IMR-90 (cell line): ENCODE results near the gene ATP5ME. TPM values are rescaled to one million over a fixed set of nuclear protein-coding genes. Genes with fewer than 3 reads are reported as not detected.

Experiments
- ATAC-seq: fragments of 200-7000 bp; cut with Tn5 transposase; 2 replicates; pipeline ENCODE4 v1.9.1; 2020; ENCODE audit warnings: low read depth, mild to moderate bottlenecking, moderate library complexity
- BruUV-seq: library from RNA; stranded (reverse); fragments of 400-500 nt; replicated peaks from 2 replicates; lab custom pipeline; 2021; lab: Mats Ljungman, UMichigan
- CTCF ChIA-PET: fragments of 300-600 bp; formaldehyde crosslinking; extraction: SDS; loops from one replicate; lab custom pipeline; 2021; ENCODE audit warnings: antibody characterized with exemption; lab: Yijun Ruan, JAX
- POLR2A ChIA-PET: fragments of 300-600 bp; sonication (Branson Sonifier 250); formaldehyde crosslinking; loops from one replicate; lab custom pipeline; 2022; ENCODE audit warnings: antibody characterized with exemption; ENCODE audit not compliant: unreplicated experiment; lab: Charles Lee
- DNase-seq: peaks from one replicate; pipeline ENCODE4 v3.0.0; 2013
- H2AFZ ChIP-seq: replicated peaks from 2 replicates; pipeline ENCODE3; 2013; ENCODE audit warnings: low read length, mild to moderate bottlenecking; ENCODE audit not compliant: poor library complexity
- H2AK5ac ChIP-seq: 2 replicates; pipeline ENCODE4 v1.6.1; 2013; ENCODE audit warnings: low read depth, low read length, inconsistent platforms
- H2AK9ac ChIP-seq: replicated peaks from 2 replicates; pipeline ENCODE3; 2013; ENCODE audit warnings: mild to moderate bottlenecking, low read depth, low read length, moderate library complexity; ENCODE audit not compliant: poor library complexity
- H2BK120ac ChIP-seq: 2 replicates; pipeline ENCODE4 v1.6.1; 2013; ENCODE audit warnings: low read depth, low read length, inconsistent platforms
- H2BK15ac ChIP-seq: 3 replicates; pipeline ENCODE4 v1.6.1; 2013; ENCODE audit warnings: low read depth, low read length, inconsistent platforms
- H2BK20ac ChIP-seq: 2 replicates; pipeline ENCODE4 v1.6.1; 2013; ENCODE audit warnings: low read depth, mild to moderate bottlenecking, inconsistent platforms, low read length, moderate library complexity
- H2BK5ac ChIP-seq: 2 replicates; pipeline ENCODE4 v1.6.1; 2013; ENCODE audit warnings: mild to moderate bottlenecking, low read depth, low read length, inconsistent platforms; ENCODE audit not compliant: poor library complexity, severe bottlenecking
- H3K14ac ChIP-seq: replicated peaks from 2 replicates; pipeline ENCODE4 v1.6.1; 2013; ENCODE audit warnings: low read depth, low read length, inconsistent platforms
- H3K18ac ChIP-seq: 2 replicates; pipeline ENCODE4 v1.6.1; 2013; ENCODE audit warnings: low read depth, low read length, control low read depth
- H3K23ac ChIP-seq: 2 replicates; pipeline ENCODE4 v1.6.1; 2013; ENCODE audit warnings: low read depth, low read length, inconsistent platforms
- H3K27ac ChIP-seq: 2 replicates; pipeline ENCODE4 v1.5.1; 2013; ENCODE audit warnings: mild to moderate bottlenecking, control low read depth, low read length; ENCODE audit not compliant: insufficient read depth
- H3K27me3 ChIP-seq: 2 replicates; pipeline ENCODE4 v1.6.1; 2013; ENCODE audit warnings: low read length; ENCODE audit not compliant: control insufficient read depth, insufficient read depth
- H3K36me3 ChIP-seq: 2 replicates; pipeline ENCODE4 v1.6.1; 2013; ENCODE audit warnings: low read length, mixed read lengths; ENCODE audit not compliant: control insufficient read depth, insufficient read depth
- H3K4ac ChIP-seq: 2 replicates; pipeline ENCODE4 v1.6.1; 2013; ENCODE audit warnings: low read depth, low read length, inconsistent platforms
- H3K4me1 ChIP-seq: 2 replicates; pipeline ENCODE4 v1.6.1; 2013; ENCODE audit warnings: low read length, mixed read lengths; ENCODE audit not compliant: control insufficient read depth, insufficient read depth
- H3K4me2 ChIP-seq: 2 replicates; pipeline ENCODE4 v1.6.1; 2013; ENCODE audit warnings: low read depth, mild to moderate bottlenecking, control low read depth, low read length, moderate library complexity
- H3K4me3 ChIP-seq: 2 replicates; pipeline ENCODE4 v1.5.1; 2013; ENCODE audit warnings: low read depth, mild to moderate bottlenecking, control low read depth, low read length, moderate library complexity; ENCODE audit not compliant: insufficient read depth
- H3K56ac ChIP-seq: 2 replicates; pipeline ENCODE4 v1.6.1; 2013; ENCODE audit warnings: low read length, inconsistent platforms; ENCODE audit not compliant: insufficient read depth; ENCODE audit errors: extremely low read depth
- H3K79me1 ChIP-seq, 2 experiments: 2 replicates each; pipeline ENCODE4 v1.6.1; 2013; ENCODE audit warnings: low read length in 2 of 2, inconsistent platforms in 1 of 2, low read depth in 1 of 2
- H3K9ac ChIP-seq: 2 replicates; pipeline ENCODE4 v1.6.1; 2013; ENCODE audit warnings: low read depth, low read length, control low read depth
- H3K9me1 ChIP-seq: 2 replicates; pipeline ENCODE4 v1.6.1; 2013; ENCODE audit warnings: low read length, inconsistent platforms; ENCODE audit not compliant: insufficient read depth
- H3K9me3 ChIP-seq: 2 replicates; pipeline ENCODE4 v1.6.1; 2013; ENCODE audit warnings: low read length; ENCODE audit not compliant: control insufficient read depth, insufficient read depth
- H4K20me1 ChIP-seq: 2 replicates; pipeline ENCODE4 v1.6.1; 2013; ENCODE audit warnings: low read length, inconsistent platforms; ENCODE audit not compliant: insufficient read depth
- H4K5ac ChIP-seq: 2 replicates; pipeline ENCODE4 v1.6.1; 2013; ENCODE audit warnings: mild to moderate bottlenecking, low read depth, low read length, control low read depth
- H4K8ac ChIP-seq, 2 experiments: 2 replicates each; pipeline ENCODE4 v1.6.1; 2013; ENCODE audit warnings: low read depth in 2 of 2, low read length in 2 of 2, control low read depth in 1 of 2, inconsistent platforms in 1 of 2
- H4K91ac ChIP-seq: 2 replicates; pipeline ENCODE4 v1.6.1; 2013; ENCODE audit warnings: low read depth, low read length, inconsistent platforms; ENCODE audit not compliant: insufficient read depth
- BHLHE40 ChIP-seq: fragments of 150-350 bp; IDR thresholded peaks from 2 replicates; pipeline ENCODE4 v1.6.1; 2016; ENCODE audit warnings: mild to moderate bottlenecking, low read depth, low read length
- CHD1 ChIP-seq: IDR thresholded peaks from 2 replicates; pipeline ENCODE4 v1.6.1; 2012; ENCODE audit warnings: low read depth, low read length, improper control_type of control experiment
- CTCF ChIP-seq: conservative IDR thresholded peaks from 2 replicates; pipeline ENCODE4 v1.5.1; 2012; ENCODE audit warnings: mild to moderate bottlenecking, low read depth, low read length, improper control_type of control experiment
- FOS ChIP-seq: fragments of 150-350 bp; IDR thresholded peaks from 2 replicates; pipeline ENCODE4 v1.6.1; 2016; ENCODE audit warnings: low read depth, low read length
- POLR2A ChIP-seq: IDR thresholded peaks from 2 replicates; pipeline ENCODE4 v1.6.1; 2012; ENCODE audit warnings: mild to moderate bottlenecking, low read depth, low read length
- RAD21 ChIP-seq: IDR thresholded peaks from 2 replicates; pipeline ENCODE4 v1.6.1; 2012; ENCODE audit warnings: low read length, improper control_type of control experiment
- RCOR1 ChIP-seq: IDR thresholded peaks from 2 replicates; pipeline ENCODE4 v1.6.1; 2012; ENCODE audit warnings: mild to moderate bottlenecking, low read length, improper control_type of control experiment; ENCODE audit not compliant: insufficient replicate concordance
- RFX5 ChIP-seq: IDR thresholded peaks from 2 replicates; pipeline ENCODE4 v1.8.0; 2012; ENCODE audit warnings: low read depth, mild to moderate bottlenecking, low read length, moderate library complexity
- SMC3 ChIP-seq: fragments of 150-350 bp; IDR thresholded peaks from 2 replicates; pipeline ENCODE4 v1.6.1; 2016; ENCODE audit warnings: low read depth, mild to moderate bottlenecking, antibody characterized with exemption, low read length, moderate library complexity
- WGBS, 2 experiments: methylation state at CpG; one replicate each; pipeline versions ENCODE4 v1.1.5 to v1.1.7; 2013; ENCODE audit warnings: missing lambda C conversion rate in 2 of 2; ENCODE audit not compliant: insufficient read length in 1 of 2; ENCODE audit errors: extremely low coverage in 2 of 2; 5-methylcytosine and 5-hydroxymethylcytosine counted together
- dilution Hi-C: fragments of 300-500 bp; cut with HindIII; formaldehyde crosslinking; loops from one replicate; pipeline ENCODE4 v1.14.3; 2018; ENCODE audit warnings: low sequenced_read_pairs; ENCODE audit not compliant: unreplicated experiment
- in situ Hi-C: fragments of 300-500 bp; cut with MboI; formaldehyde crosslinking; loops from 3 replicates; pipeline ENCODE4 v1.14.3; 2019; ENCODE audit warnings: low sequenced_read_pairs, inconsistent platforms, mixed read lengths
- intact Hi-C: fragments of 100-400 bp; cut with micrococcal nuclease; formaldehyde crosslinking; loops from 2 replicates; pipeline ENCODE4 v1.10.0; 2022
- polyA plus RNA-seq, 3 experiments: library from polyadenylated mRNA; depleted of rRNA; stranded (reverse); fragments of >200 nt; gene quantifications; 2 replicates each; pipeline ENCODE4 v1.2.3, GENCODE V29; 2012; ENCODE audit warnings: low replicate concordance in 1 of 3
- total RNA-seq: library from RNA; depleted of rRNA; stranded (reverse); fragments of >200 nt; gene quantifications from 2 replicates; pipeline ENCODE4 v1.2.3, GENCODE V29; 2012

Gene ATP5ME
- total and polyA plus RNA-seq, 2 of the 4 experiments (the other 2 are of a cell fraction): 39.3 to 603 TPM

GRCh38 chr4:625631-626161 lies 48.4 kb downstream of the ATP5ME start:
- H2BK5ac ChIP-seq: no peak overlapping the region
- H3K4ac ChIP-seq: no peak overlapping the region
- no peaks in the 10 kb centered on the region for H4K20me1 ChIP-seq
- H3K4me1 ChIP-seq: no peaks in the 10 kb centered on the region
- H2BK120ac ChIP-seq: no peak overlapping the region
- H3K36me3 ChIP-seq: no peaks in the 10 kb centered on the region
- H4K5ac ChIP-seq: no peak overlapping the region
- H3K56ac ChIP-seq: no peak overlapping the region
- no peak overlapping the region for H3K23ac ChIP-seq
- H3K9me1 ChIP-seq: no peaks in the 10 kb centered on the region
- no peak overlapping the region for H3K9ac ChIP-seq
- BruUV-seq: no TSS peak
- no peak overlapping the region for H3K4me2 ChIP-seq
- TF ChIP-seq RCOR1 (no peak), CTCF (no peak), FOS (no peak), POLR2A (no peak), BHLHE40 (no peak), RAD21 (no peak), SMC3 (no peak), CHD1 (no peak), RFX5 (no peak)
- no peak overlapping the region for H2AFZ ChIP-seq
- DNase-seq (no peak), ATAC-seq (no peak)
- no peaks in the 10 kb centered on the region for H3K79me1 ChIP-seq
- dilution Hi-C loops: no loop called here
- H3K9me3 ChIP-seq: peaks cover 15% of the 10 kb centered on the region
- 84% methylated on average over 25 of the region's 39 CpGs; no CpG with 5 or more reads in 1 of the 2 experiments for WGBS, 2 experiments
- H4K91ac ChIP-seq: no peak overlapping the region
- ChIA-PET CTCF (no interaction called here), POLR2A (no interaction called here)
- H3K14ac ChIP-seq: no peak overlapping the region
- H2AK5ac ChIP-seq: no peak overlapping the region
- H2BK15ac ChIP-seq: no peak overlapping the region
- no peak overlapping the region for H3K27ac ChIP-seq
- no peak overlapping the region for H3K4me3 ChIP-seq
- H4K8ac ChIP-seq: no peak overlapping the region
- in situ Hi-C loops: no loop called here
- no peaks in the 10 kb centered on the region for H3K27me3 ChIP-seq
- H3K18ac ChIP-seq: no peak overlapping the region
- H2BK20ac ChIP-seq: no peak overlapping the region
- no peak overlapping the region for H2AK9ac ChIP-seq
- intact Hi-C loops: no loop called here
